ENCODE measurements around the gene TRUB1.

TRUB1 gene

DNA sequence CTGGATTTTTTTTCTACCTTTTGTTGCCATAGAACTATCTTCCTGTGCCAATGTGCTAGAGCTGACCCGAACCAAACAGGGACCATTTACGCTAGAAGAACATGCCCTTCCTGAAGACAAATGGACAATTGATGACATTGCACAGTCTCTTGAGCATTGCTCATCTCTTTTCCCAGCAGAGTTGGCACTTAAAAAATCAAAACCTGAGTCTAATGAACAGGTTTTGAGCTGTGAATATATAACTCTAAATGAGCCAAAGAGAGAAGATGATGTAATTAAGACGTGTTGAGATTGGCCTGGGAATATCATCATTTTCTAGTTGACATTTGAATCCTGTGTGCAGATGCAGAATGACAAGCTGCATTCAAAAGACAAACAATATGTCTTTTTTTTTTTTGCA is 37.1 kb downstream of the TRUB1 start:
- H3K9me3 ChIP-seq (replicated peaks in 1 of 11) = peaks cover 0 to 4% (median 2%) of the 10 kb centered on the region in 11 experiments; a peak in 12 of 22 replicates
- H3K27ac ChIP-seq = no peak overlapping the region
- no peaks in the 10 kb centered on the region for H3K4me1 ChIP-seq
- no peak overlapping the region for H3K4me3 ChIP-seq
- peaks cover 35 to 80% (median 65%) of the 10 kb centered on the region in 11 experiments for H3K36me3 ChIP-seq
- H3K27me3 ChIP-seq = no peaks in the 10 kb centered on the region
- H4K20me1 ChIP-seq = peaks cover 0 to 7% (median 0%) of the 10 kb centered on the region in 11 experiments; a peak in 3 of 22 replicates
- no peak for TF ChIP-seq Cebpa-rat (IDR thresholded peaks at IDR 0.05)
- H3K9ac ChIP-seq = no peak overlapping the region
- no peak overlapping the region for H3K4me2 ChIP-seq

DNA sequence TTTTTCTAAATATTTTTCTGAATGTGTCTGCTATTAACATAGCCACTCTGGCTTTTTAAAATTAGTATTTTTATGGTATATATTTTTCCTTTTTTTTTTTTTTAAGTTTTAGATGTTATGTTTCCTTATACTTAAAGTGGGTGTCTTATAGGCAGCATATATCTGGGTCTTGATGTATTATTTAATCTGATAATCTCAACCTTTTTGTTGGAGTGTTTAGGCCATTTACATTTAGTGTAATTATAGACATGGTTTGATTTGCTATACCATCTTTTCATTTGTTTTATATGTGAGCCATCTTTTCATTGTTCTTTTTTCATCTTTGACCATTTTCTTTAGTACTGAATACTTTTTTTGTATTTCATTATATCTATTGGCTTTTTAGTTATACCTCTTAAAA is 45.0 kb downstream of the TRUB1 start:
- H3K4me3 ChIP-seq = 0 out of 20 replicates have a peak overlapping the region, but pooled peaks of 1 of the 10 experiments have one; percentile 10
- no peak for TF ChIP-seq Cebpa-rat (IDR thresholded peaks at IDR 0.05)
- H3K9ac ChIP-seq = no peak overlapping the region
- H3K36me3 ChIP-seq = peaks cover 58 to 93% (median 81%) of the 10 kb centered on the region in 11 experiments
- no peak overlapping the region for H3K27ac ChIP-seq
- H3K27me3 ChIP-seq = no peaks in the 10 kb centered on the region
- H3K4me2 ChIP-seq = no peak overlapping the region
- no peaks in the 10 kb centered on the region for H3K4me1 ChIP-seq
- no peaks in the 10 kb centered on the region for H4K20me1 ChIP-seq
- peaks cover 67 to 83% (median 79%) of the 10 kb centered on the region in 11 experiments for H3K9me3 ChIP-seq (replicated peaks in 1 of 11)

DNA sequence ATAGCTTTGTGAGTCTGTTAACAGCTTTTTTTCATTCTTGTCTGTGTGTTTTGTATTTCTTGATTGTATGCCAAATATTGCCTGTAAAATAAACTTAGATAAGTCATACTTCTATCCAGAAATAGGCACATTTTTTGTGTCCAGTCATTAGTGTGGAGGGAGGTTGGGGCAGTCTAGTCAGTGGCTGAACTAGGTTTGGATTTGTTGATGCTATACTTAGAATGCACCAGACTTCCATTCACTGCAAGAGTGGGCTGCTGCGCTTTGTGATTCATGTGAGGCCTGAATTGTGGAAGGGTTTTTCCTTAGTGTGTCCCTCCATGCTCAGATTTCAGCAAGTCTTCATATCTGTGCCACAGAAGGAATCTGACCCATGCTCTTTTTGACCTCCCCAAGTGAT is 50.0 kb downstream of the TRUB1 start:
- H3K4me2 ChIP-seq = no peak overlapping the region
- TF ChIP-seq Cebpa-rat (IDR thresholded peaks at IDR 0.05) = no peak
- no peak overlapping the region for H3K9ac ChIP-seq
- H3K4me3 ChIP-seq = no peak overlapping the region
- H3K36me3 ChIP-seq = peaks cover 30 to 57% (median 42%) of the 10 kb centered on the region in 11 experiments
- H3K27me3 ChIP-seq = no peaks in the 10 kb centered on the region
- peaks cover 0 to 6% (median 0%) of the 10 kb centered on the region in 10 experiments; a peak in 1 of 20 replicates for H3K4me1 ChIP-seq
- H3K27ac ChIP-seq = no peak overlapping the region
- H3K9me3 ChIP-seq (replicated peaks in 1 of 11) = peaks cover 46 to 57% (median 48%) of the 10 kb centered on the region in 11 experiments
- no peaks in the 10 kb centered on the region for H4K20me1 ChIP-seq

DNA sequence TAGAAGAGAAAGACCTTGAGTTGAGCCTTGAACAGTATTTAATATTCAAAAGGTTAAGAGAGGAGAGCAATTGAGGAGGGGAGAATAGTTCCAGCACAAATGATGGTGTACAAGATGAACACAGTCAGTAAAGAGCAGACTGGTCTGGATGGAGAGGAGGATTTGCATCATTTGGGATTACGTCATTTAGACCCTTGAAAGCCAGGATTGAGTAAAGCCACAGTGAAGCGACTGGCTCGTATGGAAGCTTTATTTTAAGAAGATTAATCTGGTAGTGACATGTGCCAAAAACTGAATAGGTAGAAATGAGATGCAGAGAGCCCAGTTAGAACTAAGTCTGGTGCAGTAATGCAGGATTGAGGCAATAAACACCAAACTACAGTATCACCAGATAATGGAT is 52.6 kb downstream of the TRUB1 start:
- Histone ChIP-seq H3K9me3 (replicated peaks in 1 of 11) (peaks cover 20 to 33% (median 27%) of the 10 kb centered on the region in 11 experiments), H4K20me1 (no peaks in the 10 kb centered on the region), H3K4me3 (no peak overlapping the region), H3K27me3 (no peaks in the 10 kb centered on the region), H3K9ac (no peak overlapping the region), H3K4me1 (peaks cover 0 to 16% (median 12%) of the 10 kb centered on the region in 10 experiments; a peak in 12 of 20 replicates), H3K36me3 (peaks cover 9 to 31% (median 20%) of the 10 kb centered on the region in 11 experiments; a peak in 20 of 22 replicates), H3K27ac (no peak overlapping the region), H3K4me2 (no peak overlapping the region)
- TF ChIP-seq Cebpa-rat (IDR thresholded peaks at IDR 0.05) = no peak

DNA sequence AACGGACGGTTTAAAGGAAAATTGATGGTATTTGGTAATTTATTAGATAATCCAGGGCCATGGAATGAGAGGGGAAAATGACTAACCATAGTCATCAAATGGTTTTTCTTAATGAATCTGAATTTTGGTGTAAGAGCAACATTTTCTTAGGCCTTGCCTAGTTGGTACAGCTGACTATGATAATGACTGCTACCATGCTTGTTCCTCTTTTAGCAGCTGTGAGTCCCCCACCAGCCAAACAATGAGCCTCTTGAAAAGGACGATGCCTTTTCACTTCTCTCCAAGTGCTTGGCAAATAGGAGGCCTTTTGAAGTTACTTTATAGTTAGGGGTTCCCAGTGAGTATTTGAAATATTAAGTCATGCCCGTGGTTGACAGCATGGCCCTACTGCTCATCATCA is 53.0 kb downstream of the TRUB1 start:
- Histone ChIP-seq H3K4me3 (no peak overlapping the region), H3K27ac (no peak overlapping the region), H3K9ac (no peak overlapping the region), H3K27me3 (no peaks in the 10 kb centered on the region), H3K4me2 (no peak overlapping the region), H3K9me3 (replicated peaks in 1 of 11) (peaks cover 16 to 29% (median 22%) of the 10 kb centered on the region in 11 experiments), H3K4me1 (peaks cover 0 to 20% (median 16%) of the 10 kb centered on the region in 10 experiments; a peak in 14 of 20 replicates), H3K36me3 (peaks cover 5 to 27% (median 17%) of the 10 kb centered on the region in 11 experiments; a peak in 17 of 22 replicates), H4K20me1 (no peaks in the 10 kb centered on the region)
- no peak for TF ChIP-seq Cebpa-rat (IDR thresholded peaks at IDR 0.05)

DNA sequence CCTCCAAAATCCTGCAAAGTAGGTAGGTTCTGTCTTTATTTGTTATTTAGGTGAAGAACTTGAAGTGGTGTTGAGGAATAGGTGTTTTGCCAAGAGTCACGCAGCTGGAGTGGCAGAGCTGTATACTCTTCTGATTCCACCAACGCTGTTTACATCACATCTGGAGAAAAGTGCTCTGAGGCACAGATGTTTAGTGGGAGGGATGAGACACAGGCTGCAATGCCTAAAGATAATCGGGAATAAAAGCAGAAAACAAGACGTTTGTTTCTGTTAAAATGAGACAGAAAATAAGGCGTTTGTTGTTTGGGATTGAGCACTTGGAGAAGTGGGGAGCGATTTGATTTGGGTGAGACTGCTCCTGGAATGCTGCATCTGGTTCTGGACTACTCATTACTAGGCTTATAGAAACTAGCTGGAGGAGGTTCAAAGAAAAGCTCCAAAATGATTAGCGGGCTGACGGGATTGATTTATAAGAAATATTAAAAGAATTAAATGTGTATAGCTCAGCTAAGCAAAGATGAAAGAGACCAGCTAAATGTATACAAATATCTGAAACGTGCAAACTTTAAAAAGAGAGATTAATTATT is 54.3 kb downstream of the TRUB1 start:
- H3K27me3 ChIP-seq = no peaks in the 10 kb centered on the region
- H3K4me2 ChIP-seq = no peak overlapping the region
- H4K20me1 ChIP-seq = no peaks in the 10 kb centered on the region
- no peak overlapping the region for H3K4me3 ChIP-seq
- H3K36me3 ChIP-seq = peaks cover 0 to 18% (median 10%) of the 10 kb centered on the region in 11 experiments; a peak in 8 of 22 replicates
- H3K9ac ChIP-seq = no peak overlapping the region
- H3K4me1 ChIP-seq = peaks cover 9 to 33% (median 28%) of the 10 kb centered on the region in 10 experiments; a peak in 19 of 20 replicates
- H3K27ac ChIP-seq = no peak overlapping the region
- TF ChIP-seq Cebpa-rat (IDR thresholded peaks at IDR 0.05) = no peak
- peaks cover 3 to 16% (median 10%) of the 10 kb centered on the region in 11 experiments; a peak in 16 of 22 replicates for H3K9me3 ChIP-seq (replicated peaks in 1 of 11)

DNA sequence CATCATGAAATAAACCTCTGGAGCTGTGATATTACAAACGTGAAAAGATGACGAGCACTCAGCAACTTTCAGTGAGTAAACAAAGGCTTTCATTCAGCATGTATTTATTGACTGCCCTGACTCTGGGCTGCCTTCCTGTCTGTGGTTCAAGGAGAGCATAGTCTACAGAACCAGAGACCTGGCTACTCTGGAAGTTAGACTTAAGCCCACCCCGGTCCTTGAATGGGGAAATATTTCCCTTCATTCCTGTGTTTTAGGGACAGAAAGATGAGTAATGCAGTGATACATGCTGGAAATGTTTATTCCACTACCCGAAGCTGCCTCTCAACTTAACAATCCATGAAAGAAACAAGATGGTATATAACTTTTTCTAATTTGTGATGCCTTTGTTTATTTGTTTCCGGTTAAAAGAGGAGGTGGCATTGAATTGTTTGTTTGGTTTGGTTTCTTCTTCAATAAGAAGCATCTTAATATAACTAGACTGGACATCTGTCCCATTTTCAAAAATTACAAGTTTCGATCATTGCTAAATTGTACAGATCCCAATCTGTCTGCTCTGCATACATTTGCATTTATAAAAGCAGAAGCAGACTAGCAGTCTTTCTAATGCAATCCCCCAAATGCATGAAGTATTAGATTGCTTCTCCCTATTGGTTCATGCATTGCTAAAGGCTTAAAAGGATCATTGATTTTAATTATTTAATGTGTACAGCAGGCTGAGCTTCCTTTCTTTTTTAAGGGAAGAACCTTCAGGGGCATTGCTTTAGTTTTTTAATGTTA is 57.7 kb downstream of the TRUB1 start:
- Histone ChIP-seq H3K9me3 (replicated peaks in 1 of 11) (peaks cover 0 to 9% (median 0%) of the 10 kb centered on the region in 11 experiments; a peak in 1 of 22 replicates), H3K36me3 (peaks cover 0 to 9% (median 0%) of the 10 kb centered on the region in 11 experiments; a peak in 4 of 22 replicates), H3K27ac (peak overlapping the region in 2 of 11 experiments; percentile 24 to 46; a peak in 3 of 22 replicates), H3K9ac (no peak overlapping the region), H3K4me1 (peaks cover 27 to 61% (median 56%) of the 10 kb centered on the region in 10 experiments), H4K20me1 (no peaks in the 10 kb centered on the region), H3K27me3 (no peaks in the 10 kb centered on the region), H3K4me2 (peak overlapping the region in 9 of 11 experiments; percentile 11 to 67 (median 47); a peak in 13 of 22 replicates), H3K4me3 (no peak overlapping the region)
- no peak for TF ChIP-seq Cebpa-rat (IDR thresholded peaks at IDR 0.05)

DNA sequence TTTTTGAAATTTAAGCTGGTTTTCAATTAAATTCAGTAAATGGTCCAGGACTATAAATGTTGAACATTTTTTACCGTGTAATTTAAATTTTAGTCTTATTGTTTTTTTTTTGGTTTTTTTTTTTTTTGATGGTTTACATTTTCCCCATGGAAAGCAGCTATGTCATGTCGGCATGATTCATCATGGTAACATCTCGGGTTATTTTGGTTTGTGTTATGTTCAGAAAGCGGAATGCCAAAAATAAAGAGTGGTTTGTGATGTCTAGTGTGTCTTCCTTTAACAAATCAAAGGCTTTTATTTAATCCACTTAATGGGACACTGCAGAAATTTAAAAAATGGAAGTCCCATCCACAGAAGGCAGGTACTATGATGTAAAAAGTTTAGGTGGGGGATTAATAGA is 58.5 kb downstream of the TRUB1 start:
- peaks cover 0 to 9% (median 0%) of the 10 kb centered on the region in 11 experiments; a peak in 3 of 22 replicates for H3K36me3 ChIP-seq
- H3K27me3 ChIP-seq = no peaks in the 10 kb centered on the region
- no peak for TF ChIP-seq Cebpa-rat (IDR thresholded peaks at IDR 0.05)
- H3K4me3 ChIP-seq = no peak overlapping the region
- H3K27ac ChIP-seq = peak overlapping the region in 3 of 11 experiments; percentile 32 to 46 (median 38); a peak in 6 of 22 replicates
- peak overlapping the region; percentile 20 to 67 (median 49); a peak in 19 of 22 replicates for H3K4me2 ChIP-seq
- no peak overlapping the region for H3K9ac ChIP-seq
- H3K9me3 ChIP-seq (replicated peaks in 1 of 11) = peaks cover 0 to 9% (median 0%) of the 10 kb centered on the region in 11 experiments; a peak in 1 of 22 replicates
- peaks cover 36 to 70% (median 65%) of the 10 kb centered on the region in 10 experiments for H3K4me1 ChIP-seq
- H4K20me1 ChIP-seq = no peaks in the 10 kb centered on the region

Measured in BLaER1 treated with 17β-estradiol and CSF1 and Interleukin-3, amounts not matched to agents 10 nM and 100 nM (cell line).